Right atrium auricular region (tissue), 2 donors: ENCODE data around the gene DBNDD1. TPM values are rescaled to one million over a fixed set of nuclear protein-coding genes. Genes with fewer than 3 reads are reported as not detected.

Source experiments
- DNase-seq: peaks from one replicate; pipeline ENCODE4 v3.0.0-alpha.2; 2019; ENCODE audit warnings: low spot score
- H3K27ac ChIP-seq, 2 donors: fragments of 200-600 bp; sonication (generic); 1 replicate in 1 of 2; 2 replicates in 1 of 2; pipeline ENCODE4 v1.5.1; 2016 to 2019
- H3K27me3 ChIP-seq, 2 donors: fragments of 200-600 bp; sonication (generic); one replicate each; pipeline versions ENCODE4 v1.5.1 to v1.6.0; 2017 to 2019
- H3K36me3 ChIP-seq: fragments of 200-600 bp; sonication (generic); one replicate; pipeline ENCODE4 v1.5.1; 2016
- H3K4me1 ChIP-seq, 2 donors: fragments of 200-600 bp; sonication (generic); one replicate each; pipeline versions ENCODE4 v1.5.1 to v1.6.0; 2017 to 2019
- H3K4me3 ChIP-seq, 2 donors: fragments of 200-600 bp; sonication (generic); 1 replicate in 1 of 2; 2 replicates in 1 of 2; pipeline ENCODE4 v1.5.1; 2017 to 2019; ENCODE audit warnings: mild to moderate bottlenecking in 1 of 2, moderate library complexity in 1 of 2
- H3K9me3 ChIP-seq, 2 donors: fragments of 200-600 bp; sonication (generic); one replicate each; pipeline ENCODE4 v1.5.1; 2019
- total RNA-seq, 2 donors: library from RNA; depleted of rRNA; stranded (reverse); fragments of >200 nt; gene quantifications; one replicate each; pipeline ENCODE4 v1.1.0, GENCODE V29; 2016
- TF ChIP-seq, protein P1 (sequence below), 2 donors: fragments of 200-600 bp; sonication (generic); IDR thresholded peaks; one replicate each; pipeline ENCODE4 v1.5.1; 2019; ENCODE audit warnings: antibody characterized with exemption in 2 of 2

The DBNDD1 gene
- total RNA-seq, 2 donors from 2014 or later, result 2.9 to 6.2 TPM

DNA sequence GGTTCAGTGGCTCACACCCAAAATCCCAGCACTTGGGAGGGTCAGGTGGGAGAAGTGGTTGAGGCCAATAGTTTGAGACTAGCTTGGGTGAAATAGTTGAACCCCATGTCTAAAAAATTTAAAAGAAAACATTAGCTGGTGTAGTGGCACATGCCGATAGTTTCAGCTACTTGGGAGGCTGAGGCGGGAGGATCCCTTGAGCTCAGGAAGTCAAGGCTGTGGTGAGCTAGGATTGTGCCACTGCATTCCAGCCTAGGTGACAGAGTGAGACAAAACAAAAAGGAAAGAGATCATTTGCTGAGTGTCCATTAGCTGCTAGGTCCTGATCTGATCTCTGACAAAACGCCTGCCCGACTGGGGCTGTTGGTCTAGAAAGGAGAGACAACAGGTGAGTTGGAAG lies 14.1 kb upstream of the DBNDD1 start:
- peaks cover 17% of the 10 kb centered on the region for H3K36me3 ChIP-seq
- H3K4me1 ChIP-seq, result no peaks in the 10 kb centered on the region
- TF ChIP-seq, protein P1, sequence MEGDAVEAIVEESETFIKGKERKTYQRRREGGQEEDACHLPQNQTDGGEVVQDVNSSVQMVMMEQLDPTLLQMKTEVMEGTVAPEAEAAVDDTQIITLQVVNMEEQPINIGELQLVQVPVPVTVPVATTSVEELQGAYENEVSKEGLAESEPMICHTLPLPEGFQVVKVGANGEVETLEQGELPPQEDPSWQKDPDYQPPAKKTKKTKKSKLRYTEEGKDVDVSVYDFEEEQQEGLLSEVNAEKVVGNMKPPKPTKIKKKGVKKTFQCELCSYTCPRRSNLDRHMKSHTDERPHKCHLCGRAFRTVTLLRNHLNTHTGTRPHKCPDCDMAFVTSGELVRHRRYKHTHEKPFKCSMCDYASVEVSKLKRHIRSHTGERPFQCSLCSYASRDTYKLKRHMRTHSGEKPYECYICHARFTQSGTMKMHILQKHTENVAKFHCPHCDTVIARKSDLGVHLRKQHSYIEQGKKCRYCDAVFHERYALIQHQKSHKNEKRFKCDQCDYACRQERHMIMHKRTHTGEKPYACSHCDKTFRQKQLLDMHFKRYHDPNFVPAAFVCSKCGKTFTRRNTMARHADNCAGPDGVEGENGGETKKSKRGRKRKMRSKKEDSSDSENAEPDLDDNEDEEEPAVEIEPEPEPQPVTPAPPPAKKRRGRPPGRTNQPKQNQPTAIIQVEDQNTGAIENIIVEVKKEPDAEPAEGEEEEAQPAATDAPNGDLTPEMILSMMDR (IDR thresholded peaks at IDR 0.05), result no peak
- H3K27ac ChIP-seq, result no peak overlapping the region
- no peak for DNase-seq
- H3K4me3 ChIP-seq, result no peak overlapping the region
- H3K9me3 ChIP-seq, result no peaks in the 10 kb centered on the region
- H3K27me3 ChIP-seq, result no peaks in the 10 kb centered on the region

DNA sequence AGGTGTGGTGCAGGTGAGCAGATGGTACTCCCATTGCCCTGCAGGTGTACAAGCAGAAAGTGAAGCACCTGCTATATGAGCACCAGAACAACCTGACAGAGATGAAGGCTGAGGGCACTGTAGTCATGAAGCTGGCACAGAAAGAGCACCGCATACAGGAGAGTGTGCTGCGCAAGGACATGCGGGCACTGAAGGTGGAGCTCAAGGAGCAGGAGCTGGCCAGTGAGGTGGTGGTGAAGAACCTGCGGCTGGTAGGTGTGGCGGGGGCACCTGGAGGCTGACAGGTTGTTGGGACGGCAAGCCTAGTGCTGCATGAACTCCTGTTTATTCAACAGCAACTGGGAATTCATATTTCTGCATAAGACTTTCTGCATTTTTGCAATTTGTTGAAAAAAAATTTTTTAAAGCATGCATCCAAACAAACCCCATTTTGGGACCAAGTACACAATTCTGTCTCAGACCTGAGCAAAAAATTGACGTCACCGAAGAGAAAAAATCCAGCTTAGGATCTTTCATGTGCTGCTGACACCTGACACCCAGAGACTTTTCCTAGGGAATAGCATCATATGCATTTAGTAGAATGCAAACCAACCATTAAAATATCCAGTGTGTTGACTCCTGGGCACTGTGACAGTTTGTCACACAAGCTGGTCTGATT lies 13.5 kb upstream of the DBNDD1 start:
- H3K4me1 ChIP-seq, result no peaks in the 10 kb centered on the region
- no peak for DNase-seq
- H3K9me3 ChIP-seq, result no peaks in the 10 kb centered on the region
- TF ChIP-seq, protein P1 (IDR thresholded peaks at IDR 0.05), result no peak
- no peak overlapping the region for H3K27ac ChIP-seq
- no peaks in the 10 kb centered on the region for H3K27me3 ChIP-seq
- H3K36me3 ChIP-seq, result peaks cover 17% of the 10 kb centered on the region
- no peak overlapping the region for H3K4me3 ChIP-seq

DNA sequence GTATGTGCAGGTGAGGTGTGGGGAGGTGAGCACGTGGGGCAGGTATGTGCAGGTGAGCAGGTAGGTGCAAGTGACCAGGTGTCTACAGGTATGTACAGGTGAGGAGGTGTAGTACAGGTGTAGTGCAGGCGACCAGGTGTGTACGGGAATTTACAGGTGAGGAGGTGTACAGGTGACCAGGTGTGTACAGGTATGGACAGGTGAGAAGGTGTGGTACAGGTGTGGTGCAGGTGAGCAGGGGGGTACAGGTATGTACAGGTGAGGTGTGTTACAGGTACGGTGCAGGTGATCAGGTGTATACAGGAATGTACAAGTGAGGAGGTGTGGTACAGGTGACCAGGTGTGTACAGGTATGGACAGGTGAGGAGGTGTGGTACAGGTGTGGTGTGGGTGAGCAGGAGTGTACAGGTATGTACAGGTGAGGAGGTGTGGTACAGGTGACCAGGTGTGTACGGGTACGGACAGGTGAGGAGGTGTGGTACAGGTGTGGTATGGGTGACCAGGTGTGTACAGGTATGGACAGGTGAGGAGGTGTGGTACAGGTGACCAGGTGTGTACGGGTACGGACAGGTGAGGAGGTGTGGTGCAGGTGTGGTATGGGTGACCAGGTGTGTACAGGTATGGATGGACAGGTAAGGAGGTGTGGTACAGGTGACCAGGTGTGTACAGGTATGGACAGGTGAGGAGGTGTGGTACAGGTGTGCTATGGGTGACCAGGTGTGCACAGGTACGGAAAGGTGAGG lies 12.8 kb upstream of the DBNDD1 start:
- Histone ChIP-seq H3K9me3 (no peaks in the 10 kb centered on the region), H3K36me3 (peaks cover 10% of the 10 kb centered on the region), H3K4me1 (no peaks in the 10 kb centered on the region), H3K4me3 (no peak overlapping the region), H3K27ac (no peak overlapping the region), H3K27me3 (no peaks in the 10 kb centered on the region)
- DNase-seq, result no peak
- TF ChIP-seq, protein P1 (IDR thresholded peaks at IDR 0.05), result no peak

DNA sequence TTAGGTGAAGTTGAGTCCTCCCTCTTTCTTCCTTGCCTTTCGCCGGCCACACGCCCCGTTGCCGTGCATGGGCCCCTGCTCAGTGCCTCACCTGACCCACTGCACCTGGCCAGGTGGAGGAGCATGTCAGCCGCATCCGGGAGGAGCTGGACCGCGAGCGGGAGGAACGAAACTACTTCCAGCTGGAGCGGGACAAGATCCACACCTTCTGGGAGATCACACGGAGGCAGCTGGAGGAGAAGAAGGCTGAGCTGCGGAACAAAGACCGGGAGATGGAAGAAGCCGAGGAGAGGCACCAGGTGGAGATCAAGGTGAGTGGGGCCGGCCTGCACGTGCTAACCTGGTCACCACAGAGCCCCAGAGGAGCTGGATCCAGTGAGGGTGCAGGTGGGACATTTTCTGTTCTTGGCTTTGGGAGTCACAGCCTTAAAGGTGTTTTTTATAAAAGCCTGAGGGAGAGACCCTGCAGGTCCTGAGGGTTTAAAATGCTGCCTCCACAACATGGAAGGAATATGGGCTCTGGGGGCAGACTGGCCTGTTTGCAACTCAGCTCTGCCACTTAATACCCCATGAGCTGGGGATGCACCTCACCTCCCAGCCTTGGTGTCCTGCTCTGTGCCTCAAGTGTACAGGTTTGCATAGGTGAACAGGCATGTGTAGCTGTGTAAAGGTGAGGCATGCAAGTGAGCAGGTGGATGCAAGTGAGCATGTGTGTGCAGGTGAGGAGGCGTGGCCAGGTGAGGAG lies 12.1 kb upstream of the DBNDD1 start:
- no peaks in the 10 kb centered on the region for H3K27me3 ChIP-seq
- H3K4me3 ChIP-seq, result no peak overlapping the region
- DNase-seq, result no peak
- peaks cover 3% of the 10 kb centered on the region for H3K36me3 ChIP-seq
- H3K27ac ChIP-seq, result no peak overlapping the region
- H3K4me1 ChIP-seq, result no peaks in the 10 kb centered on the region
- TF ChIP-seq, protein P1 (IDR thresholded peaks at IDR 0.05), result no peak
- H3K9me3 ChIP-seq, result no peaks in the 10 kb centered on the region

DNA sequence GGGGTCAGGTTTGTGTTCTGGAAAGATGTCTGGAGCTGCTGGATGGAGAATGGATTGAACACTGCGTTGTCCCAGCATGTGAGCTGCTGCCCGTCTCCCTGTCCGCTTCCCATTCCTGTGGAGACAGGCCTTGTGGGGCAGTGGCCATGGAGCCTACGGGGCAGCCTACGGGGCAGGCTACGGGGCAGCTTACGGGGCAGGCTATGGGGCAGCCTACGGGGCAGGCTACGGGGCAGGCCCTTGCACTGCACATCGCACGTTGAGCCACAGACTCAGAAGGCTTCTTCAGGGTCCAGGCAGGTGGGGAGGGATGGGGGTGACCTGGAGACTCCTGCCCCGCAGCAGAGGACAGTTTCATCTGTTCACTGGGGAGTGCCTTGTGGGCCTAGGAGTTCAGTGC lies 9.7 kb upstream of the DBNDD1 start:
- TF ChIP-seq, protein P1 (IDR thresholded peaks at IDR 0.05), result no peak
- DNase-seq, result no peak
- H3K4me1 ChIP-seq, result no peaks in the 10 kb centered on the region
- H3K27ac ChIP-seq, result no peak overlapping the region
- H3K9me3 ChIP-seq, result no peaks in the 10 kb centered on the region
- no peaks in the 10 kb centered on the region for H3K27me3 ChIP-seq
- no peak overlapping the region for H3K4me3 ChIP-seq
- no peaks in the 10 kb centered on the region for H3K36me3 ChIP-seq
